ENCODE results near the gene USPL1.

DNA sequence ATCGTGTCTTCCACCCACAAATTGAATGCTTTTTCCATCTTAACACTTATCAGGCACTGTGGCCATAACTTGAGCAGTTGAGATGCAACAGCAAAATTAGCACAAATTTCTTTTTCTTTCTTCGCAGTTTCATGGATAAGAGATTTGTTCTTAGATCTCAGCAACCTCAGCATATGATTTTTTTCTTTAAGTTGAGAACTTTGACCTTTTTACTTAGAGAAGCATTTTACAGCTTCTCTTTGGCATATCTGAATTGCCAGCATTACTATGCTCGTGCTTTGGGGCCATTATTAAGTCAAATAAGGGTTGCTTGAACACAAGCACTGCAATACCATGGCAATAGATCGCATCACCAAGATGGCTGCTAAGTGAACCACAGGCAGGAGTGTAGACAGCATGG is 16.1 kb downstream of the USPL1 start:
- TF ChIP-seq POLR2A (IDR thresholded peaks at IDR 0.05) (no peak), POLR2AphosphoS5 (IDR thresholded peaks at IDR 0.05) (no peak)
